Esophagus (tissue), 2 donors: ENCODE data around the gene CACNG8. TPM values are rescaled to one million over a fixed set of nuclear protein-coding genes. Genes with fewer than 3 reads are reported as not detected.

ENCODE experiments used
- H3K27ac ChIP-seq, 2 donors: one replicate each; pipeline ENCODE4 v1.5.1; 2013; ENCODE audit warnings: low read depth in 2 of 2, mild to moderate bottlenecking in 2 of 2, inconsistent platforms in 1 of 2, low read length in 1 of 2, moderate library complexity in 1 of 2
- H3K27me3 ChIP-seq, 2 donors: one replicate each; pipeline ENCODE4 v1.6.1; 2013; ENCODE audit warnings: low read length in 2 of 2, control low read depth in 1 of 2, mild to moderate bottlenecking in 1 of 2; ENCODE audit not compliant: insufficient read depth in 2 of 2, control insufficient read depth in 1 of 2
- H3K36me3 ChIP-seq, 2 donors: one replicate each; pipeline ENCODE4 v1.6.1; 2013; ENCODE audit warnings: low read length in 1 of 2; ENCODE audit not compliant: control insufficient read depth in 2 of 2, insufficient read depth in 2 of 2
- H3K4me1 ChIP-seq, 2 donors: one replicate each; pipeline ENCODE4 v1.6.1; 2013; ENCODE audit warnings: low read length in 1 of 2; ENCODE audit not compliant: control insufficient read depth in 2 of 2, insufficient read depth in 2 of 2
- H3K4me3 ChIP-seq, 2 donors: one replicate each; pipeline ENCODE4 v1.5.1; 2013; ENCODE audit warnings: low read length in 2 of 2, mild to moderate bottlenecking in 2 of 2, low read depth in 1 of 2, moderate library complexity in 1 of 2
- H3K9me3 ChIP-seq, 2 donors: one replicate each; pipeline ENCODE4 v1.6.1; 2013; ENCODE audit warnings: mild to moderate bottlenecking in 2 of 2, low read depth in 1 of 2, low read length in 1 of 2, moderate library complexity in 1 of 2; ENCODE audit not compliant: control insufficient read depth in 2 of 2, insufficient read depth in 1 of 2
- WGBS, 2 donors: extraction: QIAGEN DNeasy Blood & Tissue Kit; methylation state at CpG; one replicate each; pipeline ENCODE4 v1.1.7; 2013; 5-methylcytosine and 5-hydroxymethylcytosine counted together
- polyA plus RNA-seq, 2 donors: library from polyadenylated mRNA; stranded (reverse); fragments of 200-250 nt; gene quantifications; one replicate each; pipeline ENCODE4 v1.2.3, GENCODE V29; 2013
- donor health status: healthy with polysubstance abuse.
- donor health status: Bipolar disorder and iron deficiency.

The CACNG8 gene
- polyA plus RNA-seq, 2 donors, result 0.01 to 0.04 TPM

DNA sequence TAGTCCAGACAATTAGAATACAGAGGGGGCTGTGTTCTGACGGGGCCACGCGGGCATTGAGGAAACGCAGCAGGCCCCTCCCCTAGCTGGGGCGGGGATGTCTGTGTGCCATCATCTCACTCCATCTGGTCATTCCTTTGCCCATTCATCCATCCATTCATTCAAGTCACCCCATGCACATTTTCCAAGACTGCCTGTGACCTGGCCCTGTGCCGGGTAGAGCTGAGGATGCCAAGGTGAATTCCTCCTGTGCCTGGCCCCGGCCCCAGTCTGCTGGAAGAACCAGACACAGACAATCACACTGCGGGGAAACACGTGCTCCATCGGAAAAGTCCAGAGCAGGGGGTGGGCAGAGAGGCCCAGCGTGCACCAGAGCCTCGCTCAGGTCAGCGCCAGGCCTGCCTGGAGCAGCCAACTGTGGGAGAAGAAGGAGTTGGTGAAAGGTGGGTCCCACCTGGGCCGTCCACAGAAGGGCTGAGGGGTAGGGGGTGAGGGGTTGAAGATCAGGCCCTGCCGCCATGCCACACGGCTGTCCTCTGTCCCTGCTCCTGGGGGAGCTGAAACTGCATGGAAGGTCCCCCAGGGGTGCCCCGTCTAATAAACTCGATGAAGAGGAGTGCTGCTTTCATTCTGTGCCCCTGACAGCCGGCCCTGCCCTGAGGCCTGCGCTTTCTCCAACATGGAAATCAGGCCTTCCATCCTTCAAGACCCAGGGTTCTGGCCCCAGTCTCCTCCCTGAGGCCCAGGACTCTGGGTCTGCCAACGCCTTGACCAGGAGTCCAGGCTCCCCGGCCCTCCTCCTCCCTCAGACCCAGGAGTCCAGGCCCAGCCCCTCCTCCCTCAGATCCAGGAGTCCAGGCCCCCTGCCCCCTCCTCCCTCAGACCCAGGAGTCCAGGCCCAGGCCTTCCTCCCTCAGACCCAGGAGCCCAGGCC is 27.1 kb downstream of the CACNG8 start:
- H3K4me1 ChIP-seq, result peaks cover 3 to 4% of the 10 kb centered on the region in 2 donors
- peaks cover 5 to 18% of the 10 kb centered on the region in 2 donors for H3K27me3 ChIP-seq
- WGBS, 2 donors, result 55 to 57% methylated on average over 22 of the region's 22 CpGs
- H3K36me3 ChIP-seq, result no peaks in the 10 kb centered on the region
- H3K4me3 ChIP-seq, result no peak overlapping the region
- no peaks in the 10 kb centered on the region for H3K9me3 ChIP-seq
- no peak overlapping the region for H3K27ac ChIP-seq

DNA sequence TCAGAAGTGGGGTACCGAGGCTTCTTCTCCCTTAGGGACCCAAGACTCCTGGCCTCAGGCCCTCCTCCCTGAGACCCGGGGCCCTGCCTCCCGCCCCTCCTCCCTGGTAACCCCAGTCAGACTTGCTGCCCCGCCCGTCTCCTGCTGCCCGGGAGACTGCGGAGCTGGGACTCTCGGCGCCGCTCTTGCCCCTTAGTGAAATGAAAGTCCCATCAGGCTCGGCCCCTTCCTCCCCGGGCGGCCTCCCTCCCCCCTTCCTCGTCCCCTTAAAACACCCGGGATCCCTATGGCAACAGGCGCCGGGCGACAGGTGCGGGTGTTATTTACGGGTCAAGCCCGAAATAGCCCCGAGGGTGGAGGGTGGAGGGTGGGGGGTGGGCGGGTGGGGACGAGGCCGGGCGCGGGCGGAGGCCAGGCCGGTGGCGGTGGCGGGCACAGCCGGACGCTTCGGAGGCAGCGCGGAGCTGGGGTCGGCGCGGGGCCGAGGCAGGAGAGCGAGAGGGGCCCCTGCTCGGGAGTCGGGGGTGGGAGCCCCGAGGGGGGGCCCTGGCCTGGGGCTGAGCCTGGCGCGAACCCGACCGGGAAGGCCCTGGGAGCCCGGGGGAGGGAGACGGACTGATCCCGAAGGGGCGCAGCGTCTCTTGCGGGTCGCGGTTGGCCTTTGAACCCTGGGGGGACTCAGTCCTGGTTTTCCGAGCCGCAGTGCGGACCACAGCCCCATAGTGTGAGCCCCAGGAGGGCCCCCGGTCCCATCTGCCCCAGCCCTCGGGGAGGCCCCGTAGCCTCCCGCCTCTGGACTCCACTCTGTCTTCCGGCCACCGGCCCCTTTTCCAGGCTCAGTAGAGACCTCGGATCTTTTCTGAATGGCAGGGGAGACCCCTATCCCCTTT is 28.7 kb downstream of the CACNG8 start, which contains the start of gene CACNG6:
Gene CACNG6 (plus strand): TSS at position 414 of the 890 bp plus-strand sequence. CDS start 1,241 bp downstream, outside the sequence.
- Histone ChIP-seq H3K9me3 (no peaks in the 10 kb centered on the region), H3K27me3 (peaks cover 5 to 18% of the 10 kb centered on the region in 2 donors), H3K4me3 (peak within 1 kb of the TSS; percentile 12 to 19), H3K27ac (no peak within 1 kb of the TSS), H3K36me3 (no peaks in the 10 kb centered on the region), H3K4me1 (peaks cover 3 to 4% of the 10 kb centered on the region in 2 donors)
- 3 to 6% methylated on average over 25 to 66 of the region's 66 CpGs for WGBS, 2 donors

DNA sequence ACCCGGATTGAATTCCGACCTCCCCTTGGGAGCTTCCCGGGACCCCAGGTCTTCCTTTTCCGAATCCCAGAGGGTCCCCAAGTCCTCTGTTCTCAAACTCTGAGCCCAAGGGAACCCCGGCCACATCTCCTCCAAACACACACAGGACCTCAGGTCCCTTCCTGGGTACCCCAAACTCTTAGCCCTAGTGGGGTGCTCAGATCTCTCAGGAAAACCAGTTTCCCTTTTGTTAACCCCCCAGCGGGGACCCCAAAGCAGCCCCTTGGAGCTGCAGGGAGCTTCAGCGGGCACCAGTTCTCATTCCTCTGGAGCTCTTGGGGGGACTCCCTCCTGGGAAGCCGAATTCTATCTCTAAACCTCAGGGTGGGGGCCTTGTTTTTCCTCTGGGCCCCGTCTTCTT is 29.5 kb downstream of the CACNG8 start:
- Histone ChIP-seq H3K9me3 (no peaks in the 10 kb centered on the region), H3K4me3 (no peak overlapping the region), H3K27ac (no peak overlapping the region), H3K27me3 (peaks cover 5 to 18% of the 10 kb centered on the region in 2 donors), H3K36me3 (no peaks in the 10 kb centered on the region), H3K4me1 (peaks cover 3 to 4% of the 10 kb centered on the region in 2 donors)
- 76 to 77% methylated on average over 9 of the region's 9 CpGs for WGBS, 2 donors

DNA sequence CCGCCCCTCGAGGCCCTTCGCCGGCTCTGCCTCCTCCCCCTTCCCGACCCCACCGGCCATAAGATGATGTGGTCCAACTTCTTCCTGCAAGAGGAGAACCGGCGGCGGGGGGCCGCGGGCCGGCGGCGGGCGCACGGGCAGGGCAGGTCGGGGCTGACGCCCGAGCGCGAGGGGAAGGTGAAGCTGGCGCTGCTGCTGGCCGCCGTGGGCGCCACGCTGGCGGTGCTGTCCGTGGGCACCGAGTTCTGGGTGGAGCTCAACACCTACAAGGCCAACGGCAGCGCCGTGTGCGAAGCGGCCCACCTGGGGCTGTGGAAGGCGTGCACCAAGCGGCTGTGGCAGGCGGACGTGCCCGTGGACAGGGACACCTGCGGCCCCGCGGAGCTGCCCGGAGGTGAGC is 30.1 kb downstream of the CACNG8 start:
- peaks cover 3 to 4% of the 10 kb centered on the region in 2 donors for H3K4me1 ChIP-seq
- WGBS, 2 donors, result 16 to 30% methylated on average over 38 to 43 of the region's 43 CpGs
- H3K27ac ChIP-seq, result no peak overlapping the region
- peaks cover 5 to 18% of the 10 kb centered on the region in 2 donors for H3K27me3 ChIP-seq
- H3K36me3 ChIP-seq, result no peaks in the 10 kb centered on the region
- no peaks in the 10 kb centered on the region for H3K9me3 ChIP-seq
- no peak overlapping the region for H3K4me3 ChIP-seq

DNA sequence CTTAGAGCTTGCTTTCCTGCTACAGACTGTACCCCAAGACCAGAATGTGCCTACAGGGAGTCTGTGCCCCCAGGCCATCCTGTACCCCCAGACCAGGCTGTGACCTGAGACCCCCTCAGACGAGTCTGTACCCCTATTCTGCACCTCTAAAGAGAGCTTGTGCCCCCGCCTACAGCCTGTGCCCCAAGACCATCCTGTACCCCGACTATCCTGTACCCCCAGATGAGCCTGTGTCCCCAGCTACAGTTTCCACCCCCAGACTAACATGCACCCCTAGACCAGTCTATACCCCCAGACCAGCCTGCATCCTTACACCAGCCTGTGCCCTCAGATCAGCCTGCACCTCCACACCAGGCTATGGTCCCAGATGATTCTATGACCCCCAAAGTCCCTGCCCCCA is 30.7 kb downstream of the CACNG8 start:
- Histone ChIP-seq H3K4me1 (peaks cover 3 to 4% of the 10 kb centered on the region in 2 donors), H3K4me3 (no peak overlapping the region), H3K27me3 (peaks cover 5 to 18% of the 10 kb centered on the region in 2 donors), H3K36me3 (no peaks in the 10 kb centered on the region), H3K9me3 (no peaks in the 10 kb centered on the region), H3K27ac (no peak overlapping the region)
- 64 to 67% methylated on average over 3 of the region's 3 CpGs for WGBS, 2 donors

DNA sequence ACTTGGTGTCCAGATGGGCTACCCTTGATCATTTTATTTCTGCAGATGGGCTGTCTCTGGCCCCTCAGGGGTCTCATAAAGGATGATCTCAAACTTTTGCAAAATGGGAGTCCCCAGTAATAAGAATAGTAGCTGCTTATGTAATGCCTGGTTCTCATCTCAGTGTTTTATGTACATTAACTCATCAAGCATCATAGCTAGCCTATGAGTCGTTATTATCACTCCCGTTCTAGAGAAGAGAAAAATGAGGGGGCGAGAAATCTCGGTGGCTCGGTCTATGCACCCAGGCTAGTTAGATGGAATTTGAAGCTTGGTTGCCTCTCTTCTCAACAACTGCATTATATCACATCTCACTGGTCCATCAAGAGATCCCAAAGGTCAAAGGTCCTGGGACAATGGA is 32.1 kb downstream of the CACNG8 start:
- H3K9me3 ChIP-seq, result no peaks in the 10 kb centered on the region
- H3K27ac ChIP-seq, result no peak overlapping the region
- 71 to 86% methylated on average over 5 of the region's 5 CpGs for WGBS, 2 donors
- H3K4me3 ChIP-seq, result no peak overlapping the region
- peaks cover 5 to 18% of the 10 kb centered on the region in 2 donors for H3K27me3 ChIP-seq
- peaks cover 3 to 4% of the 10 kb centered on the region in 2 donors for H3K4me1 ChIP-seq
- H3K36me3 ChIP-seq, result no peaks in the 10 kb centered on the region

DNA sequence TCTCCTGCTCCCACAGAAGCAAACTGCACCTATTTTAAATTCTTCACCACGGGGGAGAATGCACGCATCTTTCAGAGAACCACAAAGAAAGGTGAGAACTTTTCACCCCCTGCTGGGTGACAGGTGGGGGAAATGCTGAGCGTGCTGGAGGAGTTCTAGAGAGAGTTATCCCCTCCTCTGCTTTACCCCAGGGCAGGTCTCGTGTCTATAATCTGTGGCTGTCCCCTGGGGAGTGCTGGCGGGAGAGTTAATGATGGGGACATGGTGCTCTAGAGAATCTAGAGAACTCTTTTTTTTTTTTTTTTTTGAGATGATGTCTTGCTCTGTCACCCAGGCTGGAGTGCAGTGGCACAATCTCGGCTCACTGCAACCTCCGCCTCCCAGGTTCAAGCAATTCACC is 35.5 kb downstream of the CACNG8 start:
- Histone ChIP-seq H3K27me3 (no peaks in the 10 kb centered on the region), H3K4me3 (no peak overlapping the region), H3K9me3 (no peaks in the 10 kb centered on the region), H3K36me3 (no peaks in the 10 kb centered on the region), H3K4me1 (no peaks in the 10 kb centered on the region), H3K27ac (no peak overlapping the region)
- WGBS, 2 donors, result 47 to 57% methylated on average over 7 of the region's 7 CpGs

DNA sequence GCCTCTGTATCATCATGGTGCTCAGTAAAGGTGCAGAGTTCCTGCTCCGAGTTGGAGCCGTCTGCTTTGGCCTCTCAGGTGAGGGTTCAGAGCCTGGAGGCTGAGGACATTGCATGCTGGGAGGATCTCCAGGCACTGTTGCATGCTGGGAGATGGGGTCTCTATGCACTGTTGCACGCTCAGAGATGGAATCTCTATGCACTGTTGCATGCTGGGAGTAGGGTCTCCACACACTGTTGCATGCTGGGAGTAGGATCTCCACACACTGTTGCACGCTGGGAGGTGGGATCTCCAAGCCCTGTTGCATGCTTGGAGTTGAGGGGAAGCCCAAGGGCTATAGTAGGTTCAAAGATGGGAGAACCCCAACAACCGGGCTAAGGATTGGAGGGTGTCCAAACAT is 37.0 kb downstream of the CACNG8 start:
- H3K4me1 ChIP-seq, result no peaks in the 10 kb centered on the region
- H3K4me3 ChIP-seq, result no peak overlapping the region
- no peak overlapping the region for H3K27ac ChIP-seq
- no peaks in the 10 kb centered on the region for H3K9me3 ChIP-seq
- no peaks in the 10 kb centered on the region for H3K27me3 ChIP-seq
- WGBS, 2 donors, result 76 to 77% methylated on average over 5 of the region's 5 CpGs
- no peaks in the 10 kb centered on the region for H3K36me3 ChIP-seq

DNA sequence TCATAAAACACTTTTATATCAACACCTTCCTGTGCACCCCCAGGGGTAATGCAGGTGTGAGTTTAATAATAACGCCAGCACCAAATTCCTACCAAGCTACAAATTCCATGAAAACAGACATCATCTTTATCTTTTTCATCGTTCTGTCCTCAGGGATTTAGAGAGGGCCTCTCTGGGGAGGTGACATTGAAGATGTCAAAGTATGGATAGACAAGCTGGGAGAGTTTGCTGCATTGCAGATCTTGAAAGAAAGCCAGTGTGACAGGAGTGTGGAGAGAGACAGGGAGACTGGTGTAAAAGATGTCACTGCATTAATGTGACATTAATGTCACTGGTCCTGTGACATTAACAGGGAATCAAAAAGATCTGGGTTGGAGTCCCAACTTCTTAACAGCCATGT is 38.8 kb downstream of the CACNG8 start:
- H3K36me3 ChIP-seq, result no peaks in the 10 kb centered on the region
- H3K27ac ChIP-seq, result no peak overlapping the region
- H3K27me3 ChIP-seq, result no peaks in the 10 kb centered on the region
- no peaks in the 10 kb centered on the region for H3K9me3 ChIP-seq
- 73 to 74% methylated on average over 2 of the region's 2 CpGs for WGBS, 2 donors
- H3K4me3 ChIP-seq, result no peak overlapping the region
- H3K4me1 ChIP-seq, result no peaks in the 10 kb centered on the region
